ENCODE data around the gene MRFAP1L1.

MRFAP1L1 gene

DNA sequence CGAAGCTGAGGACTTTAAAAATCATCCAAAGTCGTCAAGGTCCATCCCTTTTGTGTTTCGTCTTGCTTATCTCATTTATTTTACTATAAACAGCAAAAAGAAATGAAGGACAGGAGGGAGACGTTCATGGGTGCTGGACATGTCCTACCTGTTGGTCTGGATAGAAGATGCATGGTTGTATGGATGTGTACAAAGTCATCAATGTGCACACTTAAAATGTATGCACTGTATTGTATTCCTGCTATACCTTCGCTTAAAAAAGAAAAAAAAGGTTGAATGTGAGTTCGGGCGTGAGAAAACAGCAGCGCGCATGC lies 6.0 kb upstream of the MRFAP1L1 start:
- no peak for DNase-seq

DNA sequence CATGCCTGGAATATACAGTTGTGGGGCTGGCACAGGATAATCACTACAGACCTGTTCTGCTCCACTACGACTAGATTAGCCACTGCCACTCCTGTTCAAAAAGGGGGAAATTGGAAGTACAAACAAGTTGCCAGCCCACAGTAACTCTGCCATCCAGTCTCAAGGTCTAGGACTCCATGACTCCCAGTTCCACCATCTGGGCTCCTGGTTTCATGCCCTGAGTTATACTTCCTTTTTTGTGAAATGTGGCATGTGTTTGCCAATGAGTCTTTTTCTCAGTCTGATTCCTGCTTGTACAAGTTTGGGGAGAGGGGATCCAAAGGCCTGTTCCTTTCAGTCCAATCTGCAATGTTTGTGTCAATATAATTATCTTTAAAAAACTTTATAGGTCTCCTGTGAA lies 5.3 kb upstream of the MRFAP1L1 start:
- no peak for DNase-seq

DNA sequence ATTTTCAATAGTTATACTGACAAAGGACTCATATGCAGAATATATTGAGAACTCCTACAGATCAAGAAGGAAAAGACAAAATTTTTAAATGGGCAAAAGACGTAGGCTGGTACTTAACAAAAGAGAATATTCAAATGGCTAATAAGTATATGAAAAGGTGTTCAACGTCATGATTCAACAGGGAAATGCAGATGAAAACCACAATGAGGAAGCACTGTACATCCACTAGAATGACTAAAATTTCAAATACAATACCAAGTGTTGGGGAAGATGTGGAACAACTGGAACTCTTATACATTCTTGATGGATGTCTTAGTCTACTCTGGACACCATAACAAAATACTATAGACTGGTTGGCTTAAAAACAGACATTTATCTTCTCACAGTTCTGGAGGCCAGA lies 1.3 kb upstream of the MRFAP1L1 start:
- DNase-seq = no peak

DNA sequence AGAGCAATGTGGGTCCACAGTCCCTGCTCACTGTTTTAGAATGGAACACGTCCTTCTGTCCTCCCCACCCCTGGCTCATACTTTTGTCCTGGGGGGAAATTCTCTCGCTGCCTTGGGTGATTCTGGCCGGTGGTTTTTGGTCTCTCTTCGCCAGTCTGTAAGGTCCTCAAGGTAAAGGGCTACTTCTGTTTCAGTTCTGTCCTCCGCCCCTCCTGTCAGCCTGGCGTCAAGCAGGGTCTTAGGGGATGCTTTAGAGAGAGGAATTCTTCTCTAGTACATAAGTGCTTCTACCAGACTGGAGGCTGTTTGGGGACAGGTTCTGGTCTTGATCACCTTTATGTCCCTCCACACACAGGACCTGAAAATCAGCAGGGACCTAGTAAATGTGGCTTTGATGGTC lies 617 bp upstream of the MRFAP1L1 start:
- no peak for DNase-seq

DNA sequence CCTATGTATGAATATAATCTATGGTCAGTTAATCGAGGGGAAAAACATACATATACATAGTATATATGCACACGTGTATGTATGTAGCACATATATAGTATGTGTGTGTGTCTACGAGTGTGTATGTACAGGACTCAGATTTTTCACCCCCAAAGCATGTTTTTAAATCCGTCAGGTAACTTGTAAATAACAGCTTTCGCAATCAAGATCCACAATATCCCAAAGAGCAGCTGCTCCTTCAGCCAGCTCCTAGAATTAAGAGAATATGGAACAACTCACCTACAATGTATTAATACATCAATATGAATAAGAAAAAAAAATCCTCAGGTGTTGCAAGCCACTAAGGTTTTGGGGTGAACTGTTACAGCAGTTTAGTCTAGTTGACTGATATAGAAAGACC lies 3.5 kb downstream of the MRFAP1L1 start:
- DNase-seq = no peak

DNA sequence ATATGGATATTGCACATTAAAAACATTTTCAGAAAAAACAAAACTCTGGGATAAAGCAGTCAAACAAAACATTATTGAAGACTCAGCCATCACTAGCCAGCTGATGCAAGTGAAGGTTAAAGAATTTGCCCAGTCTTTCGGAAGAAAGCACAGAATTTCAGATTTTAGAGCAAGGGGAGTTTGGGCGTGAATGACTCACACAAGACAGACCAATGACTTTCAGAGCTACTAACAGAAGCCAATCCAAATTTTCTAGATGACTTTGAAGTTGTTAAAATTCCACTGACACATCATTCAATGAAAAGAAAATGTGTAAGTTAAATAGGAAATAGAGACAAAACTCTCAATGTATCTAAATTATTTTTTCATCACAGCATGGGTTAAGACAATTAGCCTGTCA lies 4.0 kb downstream of the MRFAP1L1 start:
- no peak for DNase-seq

DNA sequence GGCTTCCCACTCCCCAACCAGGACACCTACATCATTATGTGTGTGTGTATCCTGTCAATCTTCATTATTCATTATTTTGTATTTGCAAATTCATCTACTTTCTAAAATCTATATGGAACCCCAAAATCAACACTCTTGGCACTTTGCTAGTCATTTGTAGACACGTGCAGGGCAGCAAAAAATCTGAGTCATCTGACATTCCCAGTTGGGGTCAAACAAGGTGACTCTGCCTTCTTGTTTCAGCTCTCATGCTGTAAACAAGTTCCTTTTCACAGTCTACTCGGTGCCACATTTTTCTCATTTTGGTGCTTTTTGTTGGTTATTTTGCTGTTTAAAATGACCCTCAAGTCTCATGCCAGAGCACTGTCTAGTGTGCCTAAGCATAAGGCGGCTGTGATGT lies 5.9 kb downstream of the MRFAP1L1 start:
- DNase-seq = no peak

DNA sequence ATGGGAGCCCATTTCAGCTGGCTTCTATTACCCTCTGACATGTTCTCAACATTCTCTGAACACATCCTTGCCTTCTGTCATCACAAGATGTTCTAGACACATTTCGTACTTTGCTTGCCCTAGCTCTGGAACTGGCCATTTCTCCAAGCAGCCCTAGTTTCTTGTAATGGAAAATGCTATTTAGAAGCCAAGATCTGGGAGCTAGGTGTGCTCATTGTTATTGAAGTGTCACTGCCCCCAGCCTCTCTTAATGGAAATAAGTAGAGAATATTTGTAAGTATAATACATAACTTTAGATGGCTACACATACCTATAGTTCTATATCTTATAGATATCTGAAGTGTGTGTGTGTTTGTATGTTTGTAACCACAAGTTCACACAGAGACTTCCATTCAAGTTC lies 6.9 kb downstream of the MRFAP1L1 start:
- DNase-seq = no peak

DNA sequence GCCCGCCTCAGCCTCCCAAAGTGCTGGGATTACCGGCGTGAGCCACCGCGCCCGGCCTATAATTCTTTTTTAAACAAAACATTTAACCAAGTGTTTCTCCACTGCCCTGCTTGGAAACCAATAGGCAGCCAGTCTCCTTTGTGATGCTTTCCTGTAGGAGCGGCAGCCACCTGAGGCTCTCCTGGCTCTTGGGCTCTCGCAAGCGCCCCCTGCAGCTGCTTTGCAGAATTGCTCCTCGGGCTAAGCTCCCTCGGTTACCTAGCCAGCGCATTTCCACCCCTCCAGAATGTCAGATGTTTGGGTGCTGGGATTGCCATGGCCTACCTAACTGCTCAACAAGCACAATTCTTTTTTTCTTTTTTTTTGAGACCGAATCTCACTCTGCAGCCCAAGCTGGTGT lies 8.3 kb downstream of the MRFAP1L1 start:
- peak; percentile 58 for DNase-seq

DNA sequence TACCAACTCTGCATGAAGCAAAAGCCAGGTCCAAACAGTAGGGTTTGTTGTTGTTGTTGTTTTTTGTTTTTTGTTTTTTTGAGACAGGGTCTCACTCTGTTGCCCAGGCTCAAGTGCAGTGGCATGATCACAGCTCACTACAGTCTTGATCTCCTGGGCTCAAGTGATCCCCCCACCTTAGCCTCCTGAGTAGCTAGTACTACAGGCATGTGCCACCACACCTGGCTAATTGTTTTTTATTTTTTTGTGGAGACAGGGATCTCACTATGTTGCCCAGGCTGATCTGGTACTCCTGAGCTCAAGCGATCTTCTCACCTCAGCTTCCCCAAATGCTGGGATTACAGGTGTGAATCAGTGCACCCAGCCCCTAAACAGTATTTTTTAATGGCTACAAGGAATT lies 9.8 kb downstream of the MRFAP1L1 start:
- no peak for DNase-seq

DNA sequence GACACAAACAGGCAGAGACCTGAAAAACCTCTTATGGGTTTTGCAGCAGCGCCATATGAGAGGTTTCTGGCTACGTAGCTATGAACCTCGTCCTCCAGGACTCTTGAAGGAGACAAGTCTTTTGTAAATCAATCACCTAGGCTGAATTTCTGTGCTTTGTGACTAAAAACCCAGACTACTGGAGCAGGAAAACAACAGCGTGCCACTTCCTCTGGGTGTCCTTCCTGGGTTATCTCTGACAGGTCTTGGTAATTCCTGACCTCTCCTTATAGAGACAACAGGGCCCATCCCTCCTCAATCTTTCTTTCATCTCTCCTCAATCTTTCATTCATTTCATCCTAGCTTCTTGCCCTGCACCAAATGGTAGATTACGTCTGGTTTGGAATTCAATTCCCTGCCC lies 10.3 kb downstream of the MRFAP1L1 start:
- no peak for DNase-seq

DNA sequence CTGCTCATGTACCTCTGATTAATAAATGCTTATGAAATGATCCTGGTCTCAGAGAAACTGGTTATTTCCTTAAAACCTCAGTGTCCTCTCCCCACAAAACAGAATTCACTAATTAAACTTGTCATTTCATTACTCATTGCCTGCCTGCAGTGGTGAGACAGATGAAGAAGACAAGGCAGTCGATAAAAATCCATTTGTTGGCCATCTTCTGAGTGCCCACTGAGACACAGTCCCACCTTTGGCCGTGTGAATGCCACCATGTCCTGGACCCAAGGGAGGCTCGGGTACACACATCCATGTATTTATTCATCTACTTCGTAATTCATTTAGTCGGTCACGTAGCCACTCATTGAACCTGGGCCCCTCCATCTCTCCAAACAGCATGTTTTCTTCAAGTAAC lies 12.5 kb downstream of the MRFAP1L1 start:
- no peak for DNase-seq

DNA sequence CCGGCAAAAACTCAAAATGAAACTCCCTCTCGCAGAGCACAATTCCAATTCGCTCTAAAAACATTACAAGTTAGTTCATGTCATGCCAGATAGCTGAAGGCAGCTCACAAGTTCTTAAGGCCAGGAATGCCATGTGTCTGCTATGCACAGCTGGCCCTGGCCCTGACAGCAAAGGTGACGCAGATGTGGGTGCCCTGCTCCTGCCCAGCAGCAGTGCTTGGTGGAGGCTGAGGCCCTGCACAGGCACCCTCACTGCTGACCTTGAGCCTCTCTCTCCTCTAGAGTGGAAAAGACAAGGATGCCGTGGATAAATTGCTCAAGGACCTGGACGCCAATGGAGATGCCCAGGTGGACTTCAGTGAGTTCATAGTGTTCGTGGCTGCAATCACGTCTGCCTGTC lies 13.1 kb downstream of the MRFAP1L1 start:
- no peak for DNase-seq

DNA sequence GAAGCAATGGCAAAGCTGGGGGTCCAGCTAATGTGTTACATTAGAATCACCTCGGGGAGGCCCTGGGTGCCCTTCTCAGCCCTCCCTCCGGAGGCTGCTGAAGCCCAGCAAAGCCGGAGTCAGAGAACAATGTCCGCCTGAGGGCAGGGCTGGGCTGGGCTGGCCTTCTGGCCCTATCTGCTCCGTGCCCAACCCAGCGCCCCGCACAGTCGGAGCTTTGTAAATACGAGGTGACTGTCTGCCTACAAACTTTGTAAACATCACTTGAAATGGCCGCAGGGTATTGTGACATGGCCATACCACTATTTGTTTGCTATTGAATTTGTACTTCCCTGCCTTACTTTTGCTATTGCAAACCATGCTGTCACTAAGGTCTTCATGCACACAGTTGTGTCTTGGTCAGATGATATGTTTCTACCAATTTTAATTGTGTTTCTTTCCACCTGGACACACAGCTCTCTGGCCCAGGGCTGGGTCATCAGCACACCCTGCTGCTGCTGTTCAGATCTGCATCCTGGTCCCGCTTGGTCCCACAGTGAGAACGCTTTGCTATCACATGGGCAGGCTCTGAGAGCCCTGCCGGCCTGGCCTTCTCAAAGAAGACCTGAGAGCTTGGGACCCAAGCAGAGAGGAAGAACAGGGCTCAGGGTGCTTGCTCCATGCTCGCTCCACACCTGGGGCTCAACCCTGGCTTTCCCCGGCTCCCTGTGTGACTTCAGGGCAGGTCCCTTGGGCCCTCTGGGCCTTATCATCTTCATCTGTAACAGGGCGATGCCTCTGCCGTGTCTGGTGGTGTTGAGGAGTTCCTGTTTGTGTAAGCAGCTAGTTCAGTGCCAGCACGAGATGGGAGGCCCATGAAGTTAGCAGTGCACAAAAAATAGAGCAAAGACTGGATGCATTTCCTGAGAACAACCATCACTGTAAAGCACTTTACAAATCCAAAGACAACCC lies 13.7 kb downstream of the MRFAP1L1 start:
- peak; percentile 38 for DNase-seq

DNA sequence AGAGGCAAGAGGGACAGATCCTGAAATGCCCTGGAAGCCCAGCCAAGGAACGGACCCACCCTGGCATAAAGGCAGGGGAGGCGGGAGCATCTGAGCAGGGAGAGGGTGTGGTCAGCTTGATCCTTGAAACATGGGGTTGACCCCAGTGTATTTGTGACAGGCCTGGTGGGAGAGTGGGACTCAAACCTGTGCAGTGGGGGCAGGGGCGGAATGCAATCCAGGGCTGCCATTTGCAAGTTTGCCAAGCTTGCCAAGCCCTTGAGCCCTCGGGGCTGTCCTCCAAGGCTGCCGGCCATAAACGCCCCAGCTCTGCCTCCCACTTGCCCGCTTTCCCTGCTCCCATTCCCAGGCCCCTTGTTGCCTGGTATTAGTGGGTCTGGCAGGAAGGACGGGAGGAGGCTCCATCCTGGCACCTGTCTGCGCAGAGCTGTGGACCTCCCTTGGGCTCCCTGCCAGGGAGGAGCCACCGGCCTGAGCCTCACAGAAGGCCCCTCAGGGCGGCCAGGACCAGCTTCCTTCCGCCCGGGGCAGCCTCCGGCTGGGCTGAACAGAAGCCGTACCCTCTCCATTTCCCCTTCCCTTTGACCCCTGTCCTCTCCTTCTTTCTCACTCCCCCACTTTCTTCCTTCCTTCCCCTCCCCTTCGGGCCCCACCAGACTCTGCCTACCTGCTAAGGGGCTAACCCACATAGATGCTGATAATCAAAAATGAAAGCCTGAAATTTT lies 15.3 kb downstream of the MRFAP1L1 start:
- no peak for DNase-seq

DNA sequence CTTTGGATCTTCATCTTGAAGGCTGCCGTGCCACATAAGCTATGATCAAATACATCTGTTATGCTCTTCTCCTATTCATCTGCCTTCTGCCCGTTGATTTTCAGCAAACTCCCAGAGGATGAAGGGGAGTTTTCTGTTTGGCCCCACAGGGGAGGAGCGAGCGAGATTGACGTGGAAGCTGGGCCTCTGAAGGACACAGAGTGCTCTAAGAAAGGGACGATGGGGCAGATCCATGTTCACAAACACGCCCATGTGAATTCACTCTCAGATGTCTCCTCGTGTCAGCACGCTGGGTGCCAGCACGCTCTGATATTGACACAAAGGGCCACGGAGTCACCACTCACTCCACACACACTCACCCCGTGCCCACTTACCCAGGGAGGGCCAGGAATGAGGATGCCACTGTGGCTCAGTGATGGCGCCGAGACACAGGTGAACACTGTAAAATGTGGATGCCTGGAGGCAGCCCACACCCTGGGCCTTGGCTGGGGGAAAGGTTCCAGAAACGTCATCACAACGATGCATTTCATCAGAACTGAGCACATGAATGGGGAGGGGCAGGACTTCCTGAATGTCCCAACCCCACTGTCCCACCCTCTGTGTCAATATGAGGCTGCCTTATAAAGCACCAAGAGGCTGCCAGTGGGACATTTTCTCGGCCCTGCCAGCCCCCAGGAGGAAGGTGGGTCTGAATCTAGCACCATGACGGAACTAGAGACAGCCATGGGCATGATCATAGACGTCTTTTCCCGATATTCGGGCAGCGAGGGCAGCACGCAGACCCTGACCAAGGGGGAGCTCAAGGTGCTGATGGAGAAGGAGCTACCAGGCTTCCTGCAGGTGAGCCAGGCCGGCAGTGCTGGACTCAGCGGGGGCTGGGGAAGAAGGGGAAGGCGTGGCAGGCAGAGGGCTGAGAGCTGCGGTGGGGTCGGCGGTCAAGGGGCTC lies 16.2 kb downstream of the MRFAP1L1 start, which contains the start of gene S100P:
S100P (plus strand) TSS at position 648 of the 946 bp plus-strand sequence; CDS start at position 703, 55 bp downstream.
- DNase-seq = no peak

DNA sequence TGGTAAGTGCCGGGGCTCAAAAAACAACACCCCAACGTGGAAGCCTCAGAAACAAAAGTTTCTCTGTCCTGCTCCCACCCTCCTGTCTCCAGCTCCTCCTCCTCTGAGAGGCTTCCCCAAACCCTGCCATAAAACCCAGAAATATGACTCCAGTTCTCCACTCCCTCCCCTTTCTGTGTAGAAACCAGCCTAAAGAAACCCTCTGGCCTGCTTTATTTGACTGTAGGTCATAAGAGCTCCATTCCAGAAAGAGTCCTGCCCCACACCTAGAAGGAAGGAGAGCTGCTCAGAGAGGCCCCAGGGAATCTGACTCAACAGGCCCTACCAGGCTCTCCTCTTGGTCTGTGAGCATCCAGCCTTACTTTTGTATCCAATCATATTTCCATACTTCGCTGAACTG lies 16.9 kb downstream of the MRFAP1L1 start:
- no peak for DNase-seq

DNA sequence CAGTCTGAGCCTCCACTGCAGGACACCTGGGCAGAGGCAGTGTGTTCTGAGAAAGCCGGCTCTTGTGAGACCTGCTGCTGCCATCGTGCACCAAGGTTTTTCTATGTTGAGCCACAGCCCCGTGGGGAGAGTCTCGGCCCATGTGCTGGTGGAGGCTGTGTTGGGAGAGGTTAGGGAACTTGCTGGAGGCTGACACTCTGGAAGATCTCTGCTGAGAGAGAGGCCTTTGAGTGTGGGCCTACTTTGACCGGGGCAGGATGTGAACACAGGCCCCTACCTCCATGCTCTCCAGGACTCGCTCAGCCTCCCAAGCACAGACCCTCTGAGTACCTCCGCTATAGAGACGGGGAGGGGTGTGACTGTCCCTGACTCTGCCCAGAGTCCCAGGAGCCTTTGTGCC lies 17.3 kb downstream of the MRFAP1L1 start:
- no peak for DNase-seq

DNA sequence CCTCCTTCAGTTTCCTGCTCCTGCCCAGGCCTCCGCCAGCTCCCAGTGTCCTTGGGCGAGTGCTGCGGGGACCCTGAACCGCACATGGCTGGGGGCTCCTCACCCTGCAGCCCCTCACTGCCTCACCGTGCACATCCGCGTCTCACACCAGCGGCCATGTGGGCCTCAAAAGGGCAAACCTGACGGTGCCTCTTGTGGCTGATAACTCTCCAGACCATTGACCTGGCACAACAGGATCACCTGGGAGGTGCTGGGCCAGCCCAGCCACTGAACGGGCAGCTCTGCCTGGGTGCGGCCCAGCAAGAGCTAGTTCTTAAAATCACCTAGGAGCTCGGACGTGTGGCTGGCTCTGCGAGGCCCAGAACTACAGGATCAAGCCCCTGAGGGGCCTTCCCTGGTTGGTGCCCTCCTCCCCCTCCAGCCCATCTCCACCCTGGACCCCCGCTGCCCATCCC lies 20.1 kb downstream of the MRFAP1L1 start:
- DNase-seq = no peak

DNA sequence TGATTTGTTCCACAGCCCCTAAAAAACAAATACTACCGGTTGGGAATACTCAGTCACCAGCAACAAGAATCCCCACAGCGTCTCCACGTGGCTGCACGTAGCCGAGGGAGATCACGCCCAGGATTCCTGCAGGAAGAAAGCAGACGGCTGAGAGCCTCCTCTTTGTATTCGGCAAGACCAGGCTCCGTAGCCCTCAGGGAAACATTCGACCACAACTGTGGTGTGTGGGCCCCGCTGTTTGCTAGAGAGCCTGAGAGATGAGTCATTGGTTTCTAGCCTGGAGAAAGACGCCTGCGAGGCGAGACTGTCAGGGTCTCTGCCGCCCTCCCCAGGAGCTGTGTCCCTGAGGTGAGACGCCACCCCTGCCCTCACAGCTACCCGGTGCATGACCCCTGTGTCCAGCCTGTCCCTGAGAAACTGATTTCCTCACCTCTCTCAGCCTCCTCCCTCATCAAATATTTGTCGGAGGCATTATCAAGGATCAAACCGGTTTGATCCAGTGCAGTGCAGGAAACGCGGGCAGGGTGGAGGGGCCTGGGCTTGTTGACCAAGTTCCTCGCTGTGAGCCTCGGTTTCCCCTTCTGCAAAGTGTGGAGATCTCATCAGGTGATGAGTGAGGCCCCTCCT lies 20.7 kb downstream of the MRFAP1L1 start:
- peak; percentile 82 for DNase-seq

DNA sequence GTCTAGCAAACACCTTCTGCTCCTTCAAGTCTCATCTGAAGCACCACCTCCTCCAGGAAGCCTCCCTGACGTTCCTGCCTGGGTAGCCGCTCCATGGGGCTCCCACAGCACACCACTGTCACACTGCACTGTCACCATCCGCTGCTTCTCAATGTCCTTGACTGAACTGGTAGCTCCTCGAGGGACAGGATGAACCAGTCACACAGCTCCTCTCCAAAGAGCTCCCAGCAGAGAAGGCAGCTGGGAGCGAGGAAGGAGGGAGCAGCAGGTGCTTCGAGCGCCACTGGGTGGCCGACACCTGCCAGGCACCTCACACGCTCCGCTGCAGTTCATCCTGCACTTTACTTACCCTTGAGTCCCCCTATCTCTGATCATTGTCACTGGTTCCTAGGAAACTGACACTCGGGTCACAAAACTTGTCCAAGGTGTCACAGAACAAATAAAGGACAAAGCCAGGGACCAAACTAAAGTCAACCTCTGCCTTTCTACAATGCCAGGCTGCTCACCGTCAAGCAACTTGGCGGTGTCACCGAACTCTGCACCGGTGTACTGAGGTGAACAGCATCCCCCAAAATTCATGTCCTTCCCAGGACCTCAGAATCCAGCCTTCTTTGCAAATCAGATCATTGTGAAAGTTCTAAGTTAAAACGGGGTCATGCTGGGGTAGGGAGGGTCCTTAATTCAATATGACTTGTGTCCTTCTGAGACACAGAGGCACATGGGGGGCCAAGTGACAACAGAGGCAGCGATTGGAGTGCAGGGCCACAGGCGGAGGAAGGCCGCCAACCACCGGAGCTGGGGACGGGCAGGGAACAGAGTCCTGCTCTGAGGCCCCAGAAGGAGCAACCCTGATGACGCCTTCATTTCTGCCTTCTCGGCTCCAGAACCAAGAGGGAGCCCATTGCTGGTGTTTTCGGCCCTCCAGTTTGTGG lies 21.5 kb downstream of the MRFAP1L1 start:
- DNase-seq = no peak
